Peyer's patch (tissue), 4 donors: ENCODE results near the gene FOLR2.

ENCODE experiments used
- CTCF ChIP-seq, 6 experiments: fragments of 450-650 bp in 4 of 6; fragments of 200-600 bp in 2 of 6; sonication (generic) in 1 of 6; IDR thresholded peaks; one replicate each; pipeline ENCODE4 v1.5.1; 2017 to 2019; ENCODE audit warnings: antibody characterized with exemption in 6 of 6, mild to moderate bottlenecking in 3 of 6, moderate library complexity in 1 of 6
- POLR2A ChIP-seq, 2 donors: fragments of 450-650 bp; IDR thresholded peaks; one replicate each; pipeline ENCODE4 v1.5.1; 2017; ENCODE audit warnings: antibody characterized with exemption in 2 of 2, mild to moderate bottlenecking in 2 of 2, moderate library complexity in 2 of 2

DNA sequence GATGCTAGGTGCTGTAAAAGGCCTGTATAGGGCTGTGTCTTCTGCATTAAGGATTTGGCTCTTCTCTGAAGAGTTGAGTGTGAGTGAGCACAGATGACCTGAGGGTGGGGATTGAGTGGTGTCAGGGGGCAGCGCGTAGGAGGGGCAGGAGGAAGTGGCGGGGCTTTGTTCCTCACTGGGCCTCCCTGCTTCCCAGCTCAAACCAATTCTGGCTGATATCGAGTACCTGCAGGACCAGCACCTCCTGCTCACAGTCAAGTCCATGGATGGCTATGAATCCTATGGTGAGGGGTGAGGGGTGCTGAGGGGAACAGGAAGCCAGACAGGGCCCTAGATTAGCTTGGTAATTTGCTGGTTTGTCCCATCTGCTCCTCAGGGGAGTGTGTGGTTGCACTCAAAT, 18.3 kb downstream of the FOLR2 start:
- TF ChIP-seq CTCF (IDR thresholded peaks at IDR 0.05) (no peak), POLR2A (IDR thresholded peaks at IDR 0.05) (no peak)
